OCI-LY1 (cell line): ENCODE measurements around the gene MARCOL.

Source experiments
- H2AFZ ChIP-seq: fragments of 200-600 bp; sonication (generic), shearing (Covaris generic); 2 replicates; pipeline ENCODE4 v1.6.0; 2014; ENCODE audit warnings: antibody characterized with exemption, mild to moderate bottlenecking, low read length
- H3F3A ChIP-seq: fragments of 200-600 bp; sonication (generic), shearing (Covaris generic); 2 replicates; pipeline ENCODE4 v1.6.0; 2014; ENCODE audit warnings: mild to moderate bottlenecking, antibody characterized with exemption, low read length, moderate library complexity; ENCODE audit not compliant: insufficient read depth
- H3K27ac ChIP-seq: fragments of 200-600 bp; sonication (generic); 2 replicates; pipeline ENCODE4 v1.5.1; 2014; ENCODE audit warnings: low read length, mixed run types, mild to moderate bottlenecking, low read depth; ENCODE audit not compliant: poor library complexity, severe bottlenecking
- H3K27me3 ChIP-seq: fragments of 200-600 bp; sonication (generic); 2 replicates; pipeline ENCODE4 v1.6.0; 2014; ENCODE audit warnings: antibody characterized with exemption, mild to moderate bottlenecking, low read length, moderate library complexity; ENCODE audit not compliant: insufficient read depth
- H3K36me3 ChIP-seq: fragments of 200-600 bp; sonication (generic); 2 replicates; pipeline ENCODE4 v1.6.1; 2014; ENCODE audit warnings: mild to moderate bottlenecking, antibody characterized with exemption, low read length, moderate library complexity, mixed read lengths; ENCODE audit not compliant: insufficient read depth
- H3K4me1 ChIP-seq: fragments of 200-600 bp; sonication (generic); 2 replicates; pipeline ENCODE4 v1.5.1; 2014; ENCODE audit warnings: mild to moderate bottlenecking, low read length, moderate library complexity; ENCODE audit not compliant: insufficient read depth, severe bottlenecking
- H3K4me2 ChIP-seq: fragments of 200-600 bp; sonication (generic), shearing (Covaris generic); 2 replicates; pipeline ENCODE4 v1.6.1; 2014; ENCODE audit warnings: low read length
- H3K4me3 ChIP-seq: fragments of 200-600 bp; sonication (generic); 2 replicates; pipeline ENCODE4 v1.5.1; 2014; ENCODE audit warnings: low read length, low read depth, mild to moderate bottlenecking, mixed read lengths; ENCODE audit not compliant: poor library complexity, severe bottlenecking
- H3K79me2 ChIP-seq: fragments of 200-600 bp; shearing (Covaris generic); 2 replicates; pipeline ENCODE4 v1.6.1; 2016; ENCODE audit warnings: mixed run types, low read length, mixed read lengths; ENCODE audit not compliant: insufficient read depth
- H3K9ac ChIP-seq: fragments of 200-600 bp; sonication (generic), shearing (Covaris generic); 2 replicates; pipeline ENCODE4 v1.6.1; 2014; ENCODE audit warnings: mild to moderate bottlenecking, low read length, mixed read lengths
- H3K9me2 ChIP-seq: fragments of 200-600 bp; sonication (generic), shearing (Covaris generic); 2 replicates; pipeline ENCODE4 v1.6.1; 2014; ENCODE audit warnings: low read depth, mild to moderate bottlenecking, low read length, mixed read lengths
- H3K9me3 ChIP-seq: fragments of 200-600 bp; shearing (Covaris generic); 2 replicates; pipeline ENCODE4 v1.6.1; 2014; ENCODE audit warnings: low read length, mixed read lengths
- H4K20me1 ChIP-seq: fragments of 200-600 bp; sonication (generic), shearing (Covaris generic); 2 replicates; pipeline ENCODE4 v1.6.0; 2016; ENCODE audit warnings: mild to moderate bottlenecking, low read length; ENCODE audit not compliant: insufficient read depth
- CTCF ChIP-seq: fragments of 200-600 bp; sonication (generic), shearing (Covaris generic); IDR thresholded peaks from 2 replicates; pipeline ENCODE4 v1.5.1; 2017; ENCODE audit warnings: mild to moderate bottlenecking, antibody characterized with exemption, low read length, moderate library complexity, mixed read lengths
- EZH2 ChIP-seq: fragments of 200-600 bp; sonication (generic), shearing (Covaris generic); IDR thresholded peaks from 2 replicates; pipeline ENCODE4 v1.8.0; 2017; ENCODE audit warnings: borderline replicate concordance, mixed run types, mild to moderate bottlenecking, antibody characterized with exemption, low read length, moderate library complexity, mixed read lengths

The MARCOL gene

GRCh38 chr5:148202531-148203203, 35.7 kb upstream of the MARCOL start, which contains the start of gene SPINK6:
TSS of gene SPINK6 (plus strand) at chr5:148203042. CDS start at chr5:148203097, 55 bp downstream.
- H3F3A ChIP-seq: no peaks in the 10 kb centered on the region
- H3K4me2 ChIP-seq: no peak within 1 kb of the TSS
- H3K9me2 ChIP-seq: no peaks in the 10 kb centered on the region
- H2AFZ ChIP-seq: no peak within 1 kb of the TSS
- no peaks in the 10 kb centered on the region for H3K79me2 ChIP-seq
- H3K9me3 ChIP-seq: no peaks in the 10 kb centered on the region
- no peaks in the 10 kb centered on the region for H3K36me3 ChIP-seq
- H3K27me3 ChIP-seq: no peaks in the 10 kb centered on the region
- no peak within 1 kb of the TSS for H3K9ac ChIP-seq
- no peaks in the 10 kb centered on the region for H4K20me1 ChIP-seq
- no peaks in the 10 kb centered on the region for H3K4me1 ChIP-seq
- H3K4me3 ChIP-seq: no peak within 1 kb of the TSS
- TF ChIP-seq CTCF (no peak), EZH2 (no peak)
- H3K27ac ChIP-seq: no peak within 1 kb of the TSS

GRCh38 chr5:148205044-148205806, 33.1 kb upstream of the MARCOL start:
- H3K9ac ChIP-seq: no peak overlapping the region
- no peaks in the 10 kb centered on the region for H3K9me2 ChIP-seq
- H3K36me3 ChIP-seq: no peaks in the 10 kb centered on the region
- H3K4me3 ChIP-seq: no peak overlapping the region
- H3K4me2 ChIP-seq: no peak overlapping the region
- H3K4me1 ChIP-seq: no peaks in the 10 kb centered on the region
- no peaks in the 10 kb centered on the region for H3K79me2 ChIP-seq
- no peak for TF ChIP-seq EZH2
- no peak for TF ChIP-seq CTCF
- H4K20me1 ChIP-seq: no peaks in the 10 kb centered on the region
- H2AFZ ChIP-seq: no peak overlapping the region
- H3F3A ChIP-seq: no peaks in the 10 kb centered on the region
- no peak overlapping the region for H3K27ac ChIP-seq
- no peaks in the 10 kb centered on the region for H3K9me3 ChIP-seq
- H3K27me3 ChIP-seq: no peaks in the 10 kb centered on the region

- Histone ChIP-seq H3K9me3 (no peaks in the 10 kb centered on the region), H3K4me1 (no peaks in the 10 kb centered on the region), H3K27me3 (no peaks in the 10 kb centered on the region), H3K36me3 (no peaks in the 10 kb centered on the region), H3K9ac (no peak overlapping the region), H3K27ac (no peak overlapping the region), H3F3A (no peaks in the 10 kb centered on the region), H3K4me2 (no peak overlapping the region), H3K4me3 (no peak overlapping the region), H2AFZ (no peak overlapping the region), H4K20me1 (no peaks in the 10 kb centered on the region), H3K9me2 (no peaks in the 10 kb centered on the region), H3K79me2 (no peaks in the 10 kb centered on the region)
- TF ChIP-seq CTCF (no peak), EZH2 (no peak)
Measured at GRCh38 chr5:148205865-148206264, 32.5 kb upstream of the MARCOL start.
